Right atrium auricular region (tissue), 2 donors: ENCODE measurements around the gene IL17A. TPM values are rescaled to one million over a fixed set of nuclear protein-coding genes. Genes with fewer than 3 reads are reported as not detected.
A peak's percentile ranks its signal among the peaks of the same experiment; 100 is the strongest.

ENCODE experiments used
- DNase-seq: peaks from one replicate; pipeline ENCODE4 v3.0.0-alpha.2; 2019; ENCODE audit warnings: low spot score
- H3K27ac ChIP-seq, 2 donors: fragments of 200-600 bp; sonication (generic); 1 replicate in 1 of 2; 2 replicates in 1 of 2; pipeline ENCODE4 v1.5.1; 2016 to 2019
- H3K27me3 ChIP-seq, 2 donors: fragments of 200-600 bp; sonication (generic); one replicate each; pipeline versions ENCODE4 v1.5.1 to v1.6.0; 2017 to 2019
- H3K36me3 ChIP-seq: fragments of 200-600 bp; sonication (generic); one replicate; pipeline ENCODE4 v1.5.1; 2016
- H3K4me1 ChIP-seq, 2 donors: fragments of 200-600 bp; sonication (generic); one replicate each; pipeline versions ENCODE4 v1.5.1 to v1.6.0; 2017 to 2019
- H3K4me3 ChIP-seq, 2 donors: fragments of 200-600 bp; sonication (generic); 1 replicate in 1 of 2; 2 replicates in 1 of 2; pipeline ENCODE4 v1.5.1; 2017 to 2019; ENCODE audit warnings: mild to moderate bottlenecking in 1 of 2, moderate library complexity in 1 of 2
- H3K9me3 ChIP-seq, 2 donors: fragments of 200-600 bp; sonication (generic); one replicate each; pipeline ENCODE4 v1.5.1; 2019
- CTCF ChIP-seq, 2 donors: fragments of 200-600 bp; sonication (generic); IDR thresholded peaks; one replicate each; pipeline ENCODE4 v1.5.1; 2019; ENCODE audit warnings: antibody characterized with exemption in 2 of 2
- total RNA-seq, 2 donors: library from RNA; depleted of rRNA; stranded (reverse); fragments of >200 nt; gene quantifications; one replicate each; pipeline ENCODE4 v1.1.0, GENCODE V29; 2016

The IL17A gene
- total RNA-seq, 2 donors from 2014 or later, result not detected

DNA sequence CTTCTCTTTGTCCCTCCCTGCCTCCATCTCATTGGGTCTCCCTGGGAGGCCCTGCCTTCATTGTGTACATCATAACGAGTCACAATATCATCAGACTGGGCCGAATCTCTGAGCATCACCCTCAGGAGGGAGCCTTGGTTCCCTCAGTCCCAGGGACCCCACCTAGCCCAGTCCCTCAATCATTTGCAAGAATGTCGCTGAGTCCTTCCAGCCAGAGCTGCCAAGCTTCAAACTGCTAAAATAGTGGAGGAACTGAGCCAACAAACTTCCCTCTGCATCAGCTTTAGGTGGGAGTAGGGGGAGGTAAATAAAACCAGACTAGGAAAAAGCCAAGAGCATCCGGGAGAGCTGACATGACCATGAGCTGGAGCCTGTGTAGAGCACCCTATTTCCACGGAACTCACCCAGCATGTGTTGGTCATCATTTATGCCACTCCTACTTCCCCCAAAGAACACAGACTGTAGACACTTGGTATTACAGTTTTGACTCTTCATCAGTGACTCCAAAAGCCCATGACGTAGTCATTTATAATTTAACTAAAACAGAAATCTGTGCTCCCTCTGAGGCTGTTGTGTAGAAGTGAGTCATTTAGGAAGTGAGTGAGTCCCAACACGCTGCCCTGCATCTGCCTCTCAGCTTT, 28.8 kb upstream of the IL17A start:
- no peak for TF ChIP-seq CTCF (IDR thresholded peaks at IDR 0.05)
- H3K27ac ChIP-seq, result no peak overlapping the region
- H3K4me3 ChIP-seq, result no peak overlapping the region
- DNase-seq, result no peak
- H3K9me3 ChIP-seq, result no peaks in the 10 kb centered on the region
- no peaks in the 10 kb centered on the region for H3K27me3 ChIP-seq
- no peaks in the 10 kb centered on the region for H3K4me1 ChIP-seq
- H3K36me3 ChIP-seq, result no peaks in the 10 kb centered on the region

DNA sequence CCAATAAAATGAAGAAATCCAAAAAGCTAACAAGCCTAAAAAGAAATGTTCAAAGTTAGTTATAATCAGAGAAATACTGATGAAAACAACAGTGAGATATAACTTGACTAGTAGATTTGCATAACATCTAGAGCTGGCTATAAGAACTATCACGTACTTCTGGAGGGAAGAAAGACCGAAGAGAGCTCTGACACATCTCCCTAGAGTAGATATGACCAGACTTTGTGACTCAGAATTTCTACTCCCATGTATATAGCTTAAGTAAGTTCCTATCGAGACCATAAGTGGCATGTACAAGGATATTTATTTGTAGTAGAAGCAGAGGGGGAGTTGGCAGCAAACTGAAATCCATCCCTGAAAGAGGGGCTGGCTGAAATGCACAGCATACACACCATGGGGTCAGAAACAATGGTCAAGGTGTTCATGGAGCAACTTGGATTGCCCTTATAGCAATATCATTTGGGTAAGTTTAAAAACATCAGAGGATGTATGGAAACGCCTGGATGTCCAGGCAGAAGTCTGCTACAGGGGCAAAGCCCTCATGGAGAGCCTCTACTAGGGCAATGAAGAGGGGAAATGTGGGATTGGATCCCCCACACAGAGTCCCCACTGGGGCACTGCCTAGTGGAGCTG, 25.6 kb upstream of the IL17A start:
- DNase-seq, result no peak
- Histone ChIP-seq H3K27me3 (no peaks in the 10 kb centered on the region), H3K9me3 (no peaks in the 10 kb centered on the region), H3K36me3 (no peaks in the 10 kb centered on the region), H3K4me3 (no peak overlapping the region), H3K4me1 (no peaks in the 10 kb centered on the region), H3K27ac (no peak overlapping the region)
- TF ChIP-seq CTCF (IDR thresholded peaks at IDR 0.05), result no peak

DNA sequence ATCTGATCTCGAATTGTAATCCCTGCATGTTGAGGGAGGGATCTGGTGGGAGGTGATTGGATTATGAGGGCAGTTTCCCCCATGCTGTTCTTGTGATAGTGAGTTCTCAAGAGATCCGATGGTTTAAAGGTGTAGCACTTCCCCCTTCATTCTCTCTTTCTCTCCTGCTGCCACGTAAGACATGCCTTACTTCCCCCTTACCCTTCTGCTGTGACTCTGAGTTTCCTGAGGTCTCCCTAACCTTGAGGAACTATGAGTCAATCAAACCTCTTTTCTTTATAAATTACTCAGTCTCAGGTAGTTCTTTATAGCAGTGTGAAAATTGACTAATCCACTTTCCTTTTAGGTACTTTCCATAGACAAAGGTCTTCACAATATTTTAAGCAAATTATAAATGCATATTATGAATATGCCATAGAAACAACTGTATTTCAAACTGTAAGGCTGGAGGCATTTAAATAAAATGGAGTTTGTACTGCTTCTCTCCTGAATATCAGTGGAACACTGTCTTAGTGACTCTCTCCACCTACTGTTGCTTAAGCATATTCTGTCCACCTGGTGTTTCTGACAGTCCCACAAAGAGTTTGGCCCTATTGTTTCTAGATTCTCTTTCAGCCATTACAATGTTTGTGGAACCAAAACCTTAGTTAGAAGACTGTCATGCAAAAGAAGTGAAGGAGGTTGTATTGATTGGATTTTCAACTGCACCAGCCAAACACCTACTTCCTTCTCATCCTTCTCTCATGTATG, 24.3 kb upstream of the IL17A start:
- H3K27me3 ChIP-seq, result no peaks in the 10 kb centered on the region
- no peak for TF ChIP-seq CTCF (IDR thresholded peaks at IDR 0.05)
- no peak for DNase-seq
- H3K4me1 ChIP-seq, result no peaks in the 10 kb centered on the region
- no peak overlapping the region for H3K27ac ChIP-seq
- H3K4me3 ChIP-seq, result no peak overlapping the region
- H3K36me3 ChIP-seq, result no peaks in the 10 kb centered on the region
- no peaks in the 10 kb centered on the region for H3K9me3 ChIP-seq

- DNase-seq, result no peak
- Histone ChIP-seq H3K27me3 (no peaks in the 10 kb centered on the region), H3K9me3 (no peaks in the 10 kb centered on the region), H3K4me3 (no peak overlapping the region), H3K36me3 (no peaks in the 10 kb centered on the region), H3K27ac (no peak overlapping the region), H3K4me1 (no peaks in the 10 kb centered on the region)
- TF ChIP-seq CTCF (IDR thresholded peaks at IDR 0.05), result peak in 1 of 2 donors; percentile 50
Observed at GRCh38 chr6:52162940-52163908, 23.0 kb upstream of the IL17A start.

DNA sequence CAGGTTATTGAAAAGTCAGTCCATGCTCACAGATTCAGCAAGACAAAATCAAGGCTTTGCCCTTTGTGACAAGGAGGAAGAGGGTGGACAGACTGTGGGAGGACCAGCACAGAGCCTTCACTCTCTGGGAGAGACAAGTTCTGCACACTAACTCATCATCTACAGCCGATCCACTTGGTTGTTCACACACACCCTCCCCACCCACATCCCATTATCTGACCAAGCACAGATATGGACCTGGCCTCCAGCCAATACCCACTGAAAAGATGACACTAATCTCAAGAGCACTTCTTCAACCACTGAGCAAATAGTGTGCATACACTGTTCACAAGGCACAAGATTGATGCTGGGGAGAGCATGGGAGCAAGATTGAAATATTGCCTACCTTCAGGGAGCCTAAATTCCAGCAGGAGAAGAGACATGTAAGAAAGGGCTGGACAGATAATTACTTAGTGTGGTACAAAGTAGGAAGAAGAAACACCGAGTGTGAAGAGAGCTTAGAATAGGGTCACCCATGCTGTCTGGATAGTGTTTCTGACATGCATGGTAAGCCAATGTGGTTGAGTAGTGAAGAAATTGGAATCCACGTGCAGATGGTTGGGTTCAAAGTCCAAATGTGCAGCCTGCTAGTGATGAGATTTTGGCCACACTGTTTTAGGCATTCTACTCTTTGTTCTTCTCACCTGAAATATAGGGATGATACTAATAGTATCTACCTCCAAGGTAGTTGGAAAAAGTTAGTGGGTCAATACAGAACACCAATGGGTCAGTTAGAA, 21.7 kb upstream of the IL17A start:
- DNase-seq, result no peak
- H3K4me3 ChIP-seq, result no peak overlapping the region
- no peak for TF ChIP-seq CTCF (IDR thresholded peaks at IDR 0.05)
- H3K9me3 ChIP-seq, result no peaks in the 10 kb centered on the region
- no peaks in the 10 kb centered on the region for H3K27me3 ChIP-seq
- H3K27ac ChIP-seq, result no peak overlapping the region
- H3K4me1 ChIP-seq, result no peaks in the 10 kb centered on the region
- H3K36me3 ChIP-seq, result no peaks in the 10 kb centered on the region
